NCI-H2107 (cell line): ENCODE measurements around the gene MAPK1IP1L.

Source experiments
- DNase-seq: peaks from one replicate; lab custom pipeline; 2025; lab: John Stamatoyannopoulos, UW

Gene MAPK1IP1L

DNA sequence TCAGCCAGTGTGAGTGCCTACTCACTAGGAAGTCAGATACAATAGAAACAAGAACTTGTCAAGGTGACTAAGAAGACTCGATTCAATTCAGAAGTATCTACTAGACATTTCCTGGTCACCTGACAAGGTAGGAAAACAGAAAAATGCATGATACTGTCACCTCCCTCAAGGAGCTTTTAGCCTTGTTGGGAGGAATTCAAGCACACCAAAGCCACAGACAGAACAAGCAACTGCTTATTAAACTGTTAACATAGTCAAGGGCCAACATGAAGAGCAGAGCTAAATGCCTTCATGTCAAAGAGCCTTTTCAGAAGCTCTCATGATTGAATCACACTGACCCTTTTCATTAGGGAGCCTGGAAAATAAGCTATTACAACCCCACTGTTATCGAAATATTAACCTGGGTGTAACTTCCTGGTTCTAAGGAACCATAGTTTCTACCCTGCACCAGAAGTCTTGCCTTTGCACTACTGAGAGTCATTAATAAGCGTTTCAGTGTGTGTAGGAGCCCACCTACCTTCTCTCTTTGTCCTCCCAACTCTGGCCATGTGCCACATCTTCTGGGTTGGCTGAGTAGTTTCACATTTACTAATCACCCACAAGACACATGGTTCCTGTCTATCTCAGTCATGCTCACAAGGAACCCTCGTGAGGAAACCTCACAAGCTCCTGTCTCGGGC, 46.6 kb downstream of the MAPK1IP1L start:
- no peak for DNase-seq

DNA sequence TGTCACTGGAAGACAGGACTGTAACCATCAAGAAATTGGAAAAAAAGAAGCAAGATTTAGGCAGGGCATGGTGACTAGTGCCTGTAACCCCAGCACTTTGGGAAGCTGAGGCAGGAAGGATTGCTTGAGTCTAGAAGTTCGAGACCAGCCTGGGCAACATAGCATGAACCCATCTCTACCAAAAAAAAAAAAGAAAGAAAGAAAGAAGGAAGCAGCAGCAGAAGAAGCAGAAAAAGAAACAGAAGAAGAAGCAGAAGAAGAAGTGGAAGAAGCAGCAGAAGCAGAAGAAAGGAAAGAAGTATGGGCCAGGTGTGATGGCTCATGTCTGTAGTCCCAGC, 47.1 kb downstream of the MAPK1IP1L start:
- DNase-seq = no peak

DNA sequence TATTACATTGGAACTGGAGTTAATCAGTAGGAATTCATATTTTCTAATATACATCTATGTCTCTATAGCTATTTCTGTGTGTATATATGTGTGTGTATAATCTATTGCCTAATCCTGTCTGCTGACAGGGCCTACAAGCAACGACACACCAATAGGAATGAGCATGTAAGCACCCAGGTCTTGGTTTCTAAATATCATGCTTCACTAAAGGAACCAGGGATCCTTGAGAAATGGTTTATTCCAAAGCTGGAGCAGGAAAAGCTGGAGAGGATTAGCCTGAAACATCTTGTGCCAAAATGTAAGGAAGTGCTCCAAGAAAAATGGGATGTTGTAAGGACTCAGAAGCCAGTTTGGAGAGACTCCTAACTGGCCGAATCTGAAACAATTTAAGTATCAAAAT, 48.3 kb downstream of the MAPK1IP1L start:
- no peak for DNase-seq

DNA sequence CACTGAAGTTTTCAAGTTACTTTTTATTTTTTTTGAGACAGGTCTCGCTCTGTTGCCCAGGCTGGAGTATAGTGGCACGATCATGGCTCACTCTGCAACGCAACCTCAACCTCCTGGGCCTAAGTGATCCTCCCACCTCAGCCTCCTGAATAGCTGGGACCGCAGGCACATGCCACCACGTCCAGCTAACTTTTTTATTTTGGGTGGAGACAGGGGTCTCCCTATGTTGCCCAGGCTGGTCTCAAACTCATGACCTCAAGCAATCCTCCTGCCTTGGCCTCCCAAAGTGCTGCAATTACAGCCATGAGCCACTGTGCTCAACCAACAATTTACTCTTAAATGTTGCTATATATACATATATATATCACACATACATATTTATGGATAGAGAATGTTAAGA, 50.3 kb downstream of the MAPK1IP1L start:
- DNase-seq = no peak

DNA sequence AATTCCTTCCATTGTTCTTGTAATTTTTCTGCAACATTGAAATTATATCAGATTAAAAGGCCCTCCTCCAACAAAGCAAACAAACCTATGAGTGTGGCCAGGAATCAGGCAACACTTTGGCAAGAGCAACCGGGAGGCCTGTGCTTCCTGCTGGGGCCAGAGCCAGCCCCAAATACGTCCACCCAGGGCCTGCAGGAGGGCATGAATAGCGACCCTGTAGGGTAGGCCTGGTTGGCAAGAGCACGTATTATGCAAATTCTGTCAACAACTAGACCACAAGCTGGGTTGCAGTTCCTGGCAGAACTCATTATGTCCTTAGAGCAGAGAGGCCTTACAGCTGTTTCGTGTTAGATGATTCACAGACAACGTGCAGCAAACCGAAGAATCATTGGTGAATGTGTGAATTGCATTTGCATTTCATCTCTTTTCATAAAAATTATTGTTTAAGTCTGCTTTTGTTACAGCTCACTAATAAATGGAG, 50.7 kb downstream of the MAPK1IP1L start:
- DNase-seq = peak; percentile 59

DNA sequence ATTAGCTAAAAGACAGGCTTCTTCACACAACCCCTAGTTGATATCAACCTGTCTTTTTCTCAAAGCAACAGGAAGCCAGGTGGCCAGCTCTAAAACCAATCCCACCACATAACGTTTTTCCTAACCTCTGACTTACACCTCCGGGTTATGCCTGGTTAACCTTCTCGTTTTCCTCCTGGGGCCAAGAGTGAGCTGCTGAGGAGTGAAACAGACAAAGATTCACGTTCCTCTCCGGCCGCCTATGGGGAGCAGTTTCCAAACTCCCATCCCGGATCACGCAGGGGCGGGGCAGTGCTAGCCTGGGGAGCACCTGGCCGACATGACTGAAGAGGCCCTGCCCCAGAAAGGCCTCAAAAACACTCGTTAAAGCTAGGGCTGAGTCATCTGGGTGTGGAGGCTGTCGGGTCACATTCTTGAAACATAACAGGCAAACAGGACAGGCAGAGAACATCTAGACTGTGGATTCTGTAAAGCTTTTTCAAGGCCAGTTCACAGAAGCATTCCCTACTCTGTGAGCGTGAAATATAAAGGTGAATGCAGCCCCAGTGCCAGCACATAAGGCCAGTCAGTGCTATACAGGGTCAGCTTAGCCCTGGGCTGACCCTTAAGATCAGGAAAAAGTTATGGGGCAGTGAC, 51.7 kb downstream of the MAPK1IP1L start:
- peak; percentile 36 for DNase-seq

DNA sequence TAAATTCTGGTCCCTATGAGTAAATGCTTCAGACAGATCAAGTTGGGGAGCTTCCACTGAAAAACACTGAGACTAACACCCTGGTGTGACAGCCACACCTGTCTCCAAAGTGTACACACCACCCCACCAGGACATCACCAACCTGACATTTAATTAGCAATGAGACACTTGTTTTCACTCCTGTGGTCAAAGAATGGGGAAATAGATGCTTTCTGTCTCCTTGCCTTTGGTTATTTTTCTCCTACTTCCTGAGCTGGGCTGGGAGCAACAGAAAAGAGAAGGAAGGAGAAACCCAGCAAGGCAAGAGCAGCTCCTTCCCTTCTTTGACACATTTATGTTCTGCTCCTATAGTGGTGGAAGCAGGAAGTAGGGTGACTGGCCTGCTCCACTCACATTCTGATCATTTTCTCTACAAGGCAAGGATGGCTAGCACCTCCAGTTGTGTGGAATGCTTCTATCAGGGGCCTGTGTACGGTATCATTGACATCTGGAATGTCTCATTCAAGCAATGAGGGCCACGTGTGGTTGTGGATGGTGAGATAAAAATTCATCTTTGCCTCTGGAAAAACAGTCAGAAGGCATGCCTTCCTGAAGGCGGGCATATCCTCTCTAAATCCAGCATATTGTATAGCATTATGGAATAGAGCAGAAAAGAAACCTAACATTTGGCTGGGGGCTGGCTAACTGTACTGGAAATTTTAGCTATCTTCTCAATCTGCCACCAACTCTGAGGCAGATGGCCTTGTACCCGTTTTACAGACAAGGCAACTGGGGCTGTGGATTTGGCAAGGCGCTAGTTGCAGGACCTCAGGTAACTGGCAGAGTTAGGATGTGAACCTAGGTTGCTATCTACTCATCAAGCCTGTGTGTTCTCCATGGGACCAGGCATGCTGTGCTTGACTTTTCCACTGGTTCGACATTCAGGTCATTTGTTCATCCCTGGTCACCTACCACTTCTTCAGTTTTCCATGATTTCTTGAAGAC, 52.8 kb downstream of the MAPK1IP1L start:
- no peak for DNase-seq

DNA sequence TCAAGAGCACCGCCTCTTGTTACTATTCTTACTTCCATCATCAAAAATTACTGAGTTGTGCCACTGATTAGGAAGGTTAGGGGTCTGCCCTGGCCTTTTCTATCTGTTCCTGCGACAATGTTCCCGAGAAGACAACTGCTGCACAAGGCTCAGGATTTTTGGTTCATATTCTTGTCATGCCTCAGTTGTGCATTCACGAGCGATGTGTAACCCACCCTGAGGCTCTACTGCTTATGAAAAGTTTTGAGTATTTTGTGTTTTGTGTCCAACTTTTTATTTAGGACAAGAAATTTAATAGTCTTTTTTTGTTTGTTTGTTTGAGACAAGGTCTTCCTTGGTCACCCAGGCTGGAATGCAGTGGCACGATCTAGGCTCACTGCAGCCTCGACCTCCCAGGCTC, 54.5 kb downstream of the MAPK1IP1L start:
- no peak for DNase-seq

DNA sequence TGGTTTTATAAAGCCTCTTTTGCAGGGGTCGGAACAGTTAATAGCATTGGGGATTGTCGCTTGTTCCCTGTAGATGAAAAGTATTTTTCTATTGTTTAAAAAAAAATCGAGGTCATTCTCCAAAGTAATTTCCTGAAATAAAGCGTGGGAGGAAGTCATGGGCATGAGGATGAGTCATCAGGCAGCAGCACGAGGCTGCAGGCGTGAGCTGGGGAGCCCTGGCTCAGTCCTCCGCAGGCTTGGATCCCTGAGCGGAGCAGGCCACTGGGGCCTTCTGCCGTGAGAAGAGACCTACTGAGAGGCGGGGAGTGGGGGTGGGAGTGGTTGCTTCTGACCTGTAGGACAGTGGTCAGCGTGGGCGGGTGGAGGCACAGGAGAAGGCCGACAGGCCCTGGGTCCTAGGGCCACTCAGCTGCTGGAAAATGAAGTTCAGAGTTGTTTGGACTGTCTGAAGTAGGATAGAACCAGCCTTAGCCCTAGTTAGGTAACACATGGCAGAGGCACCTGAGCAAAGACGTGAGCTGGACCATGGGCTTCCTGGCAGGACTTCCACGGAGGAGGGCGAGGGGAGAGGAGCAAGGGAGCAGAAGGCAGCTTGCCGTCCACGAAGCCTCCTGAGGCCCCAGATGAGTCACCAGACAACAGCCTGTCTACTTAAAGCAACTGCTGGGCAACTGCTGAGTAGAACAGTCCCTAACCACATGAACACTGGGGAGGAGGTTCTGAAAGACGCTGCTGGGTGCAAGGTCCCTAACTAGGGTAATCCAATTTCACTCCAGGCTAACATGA, 56.5 kb downstream of the MAPK1IP1L start:
- DNase-seq = no peak

DNA sequence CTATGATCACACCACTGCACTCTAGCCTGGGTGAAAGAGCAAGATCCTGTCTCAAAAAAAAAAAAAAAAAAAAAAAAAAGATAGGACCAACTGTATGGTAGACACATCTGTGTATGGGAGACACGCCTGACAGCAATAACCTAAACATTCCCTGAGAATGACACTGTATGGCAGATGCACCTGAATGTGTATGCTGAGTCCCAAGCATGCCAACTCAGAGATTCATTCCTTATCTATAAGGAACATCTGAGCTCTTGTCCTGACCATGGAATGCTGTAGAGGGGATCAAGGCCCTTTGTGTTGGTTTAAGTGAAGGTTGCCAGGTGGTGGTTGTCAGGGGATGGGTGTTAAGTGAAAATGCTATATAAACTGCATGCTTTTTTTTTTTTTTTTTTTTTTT, 58.4 kb downstream of the MAPK1IP1L start:
- DNase-seq = no peak

DNA sequence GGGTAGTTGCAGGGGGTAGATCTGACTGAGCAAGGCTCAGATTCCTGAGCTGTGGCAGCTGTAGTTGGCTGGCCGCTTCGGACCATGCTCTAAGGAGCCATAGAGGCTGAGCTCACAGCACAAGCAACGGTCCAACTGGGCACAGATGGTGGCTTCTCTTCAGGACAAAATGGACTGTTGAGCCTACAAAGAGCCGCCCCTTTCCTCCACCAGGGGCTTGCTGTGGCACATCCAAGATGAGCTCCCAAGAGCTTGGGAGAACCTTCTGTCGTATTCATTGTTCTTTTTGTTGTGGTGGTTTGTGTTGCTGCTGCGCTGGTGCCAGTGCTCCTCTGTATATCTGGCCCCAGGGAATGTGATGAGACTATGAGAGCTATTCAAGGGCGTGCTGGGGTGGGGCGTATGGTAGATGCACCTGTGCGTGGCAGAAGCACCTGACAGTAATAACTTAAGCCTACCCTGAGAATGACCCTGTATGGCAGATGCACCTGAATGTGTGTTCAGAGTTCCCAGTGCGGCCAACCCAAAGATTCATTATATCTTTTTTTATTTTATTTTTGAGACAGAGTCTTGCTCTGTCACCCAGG, 59.8 kb downstream of the MAPK1IP1L start:
- no peak for DNase-seq

DNA sequence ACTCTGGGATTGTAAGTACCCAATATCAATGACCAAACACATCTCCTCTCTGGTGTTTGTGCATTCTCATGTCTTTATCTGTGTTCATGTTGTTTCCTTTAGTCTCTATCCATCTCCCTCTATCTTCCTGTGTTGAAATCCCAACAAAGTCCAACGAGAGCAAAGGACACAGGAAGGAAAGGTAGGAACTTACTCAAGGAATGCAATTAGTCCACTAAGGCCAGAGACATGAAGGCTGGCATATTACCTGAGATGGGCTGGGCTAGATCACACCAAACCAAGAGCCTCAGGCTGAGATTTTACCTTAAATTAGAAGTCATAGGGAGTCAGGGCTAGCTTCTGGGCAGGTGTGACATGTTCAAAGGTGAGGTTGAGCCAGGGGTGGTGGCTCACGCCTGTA, 63.3 kb downstream of the MAPK1IP1L start:
- no peak for DNase-seq

DNA sequence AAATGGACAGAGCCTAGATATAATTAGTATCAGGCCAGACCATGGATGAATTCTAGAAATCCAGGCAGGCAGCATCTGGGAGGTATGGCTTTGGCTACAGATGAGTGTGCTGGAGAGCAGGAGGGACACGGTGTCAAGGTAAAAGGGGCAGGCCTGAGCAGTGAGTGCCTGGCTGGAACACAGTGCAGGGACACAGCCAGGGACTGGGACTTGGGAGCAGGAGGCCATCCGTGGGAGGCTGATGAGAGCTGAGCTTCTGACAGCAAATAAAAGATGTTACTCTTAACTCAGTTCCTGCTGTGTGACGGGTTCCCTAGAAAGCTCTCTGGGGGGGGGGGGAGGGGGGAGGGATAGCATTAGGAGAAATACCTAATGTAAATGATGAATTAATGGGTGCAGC, 64.0 kb downstream of the MAPK1IP1L start:
- no peak for DNase-seq

DNA sequence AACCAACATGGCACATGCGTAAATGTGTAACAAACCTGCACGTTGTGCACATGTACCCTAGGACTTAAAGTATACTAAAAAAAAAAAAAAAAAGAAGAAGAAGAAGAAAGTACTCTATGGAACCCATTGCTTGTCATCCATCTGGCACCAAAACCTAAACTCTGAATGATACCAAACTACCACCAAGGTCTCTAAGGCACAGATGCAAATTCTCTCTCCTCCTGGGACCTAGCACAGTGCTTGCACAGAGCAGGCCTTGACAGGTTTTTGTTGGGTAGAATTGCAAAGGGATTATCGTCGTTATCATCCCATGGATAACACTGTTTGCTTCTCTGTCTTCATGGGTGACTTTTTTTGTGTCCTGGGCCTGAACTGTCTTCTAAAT, 64.4 kb downstream of the MAPK1IP1L start:
- no peak for DNase-seq

DNA sequence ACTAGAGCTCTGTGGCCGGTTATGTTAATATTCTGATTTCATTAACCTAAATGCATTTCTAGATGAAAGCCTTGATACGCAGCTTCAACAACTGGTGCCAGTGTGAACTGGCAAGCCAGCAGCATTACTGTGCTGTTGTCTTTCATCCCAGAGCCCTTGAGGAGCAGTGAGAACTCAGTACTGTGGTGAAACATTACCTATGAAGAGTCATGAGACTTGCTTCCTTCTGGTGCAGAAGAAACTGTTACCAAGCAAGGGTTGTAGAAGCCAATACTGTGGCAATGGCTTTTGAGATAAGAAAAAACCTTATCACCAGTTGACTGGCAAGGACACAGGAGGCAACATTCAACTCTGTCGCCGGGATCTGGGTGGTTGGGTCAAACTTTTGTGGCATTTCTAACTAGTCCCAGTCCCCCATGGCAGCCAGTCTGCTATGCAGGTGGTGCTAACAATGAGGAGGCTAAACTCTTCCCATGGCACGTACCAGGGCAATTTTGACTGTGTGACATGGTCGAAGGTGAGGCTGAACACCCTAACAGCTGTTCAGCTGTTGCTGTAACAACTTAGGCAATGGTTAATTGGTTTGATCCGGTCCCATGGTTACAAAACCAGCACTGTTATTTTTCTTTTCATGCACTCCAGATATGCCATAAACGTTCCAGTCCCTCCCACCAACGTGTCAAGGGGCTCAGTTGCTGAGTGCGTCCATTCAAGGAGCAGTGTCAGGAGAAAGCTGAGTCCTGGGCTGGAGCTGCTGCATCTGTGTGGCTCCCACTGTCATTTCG, 65.0 kb downstream of the MAPK1IP1L start:
- DNase-seq = no peak

DNA sequence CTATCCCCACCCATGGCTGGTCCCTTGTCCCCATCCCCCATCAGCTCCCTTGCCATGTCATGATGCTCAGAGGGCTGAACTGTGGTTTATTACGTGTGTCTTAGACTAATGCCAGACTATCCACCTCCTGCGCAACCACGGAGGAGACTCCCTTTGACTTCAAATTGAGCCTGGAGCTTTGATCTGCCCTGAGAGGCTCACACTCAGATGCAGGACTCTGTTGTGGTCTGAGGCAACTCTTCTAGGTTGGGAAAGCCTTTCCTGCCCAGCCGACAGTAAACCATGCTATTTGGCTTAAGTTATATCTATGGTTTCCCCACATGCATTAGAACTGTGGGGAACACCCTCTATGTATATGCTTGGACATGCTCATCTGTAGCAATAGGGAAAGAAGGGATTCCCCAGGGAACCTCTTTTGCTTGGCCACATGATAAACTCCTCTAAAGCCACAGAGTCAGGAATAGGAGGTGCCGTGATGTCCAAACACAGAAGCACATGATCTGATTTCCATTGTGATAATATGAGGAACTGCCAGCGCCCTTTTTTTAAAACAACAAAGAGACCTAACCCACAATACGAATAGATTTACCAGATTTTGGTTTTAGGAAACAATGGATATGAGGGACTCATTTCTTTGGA, 66.5 kb downstream of the MAPK1IP1L start:
- DNase-seq = no peak

DNA sequence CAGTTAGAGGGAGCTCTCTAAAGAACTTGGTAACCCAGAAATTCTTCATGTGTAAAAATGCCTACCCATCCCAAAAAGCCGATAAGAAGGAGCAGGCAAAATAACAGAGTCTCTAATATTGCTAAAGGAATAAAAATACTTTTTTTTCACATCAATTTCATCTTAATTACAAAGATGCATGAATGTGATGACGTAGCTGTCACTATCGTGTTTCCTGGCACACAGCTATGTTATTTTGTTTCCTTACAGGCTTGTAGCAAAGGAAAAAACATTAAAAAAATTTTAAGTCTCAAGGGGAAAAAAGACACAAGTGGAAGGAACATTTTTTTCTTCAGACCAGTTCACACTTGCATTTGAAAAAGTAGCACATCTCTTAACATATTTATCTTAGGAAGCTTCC, 67.3 kb downstream of the MAPK1IP1L start:
- DNase-seq = no peak
